GM23248 (cell line): ENCODE results near the gene MAP2K7.

Experiments used
- EZH2 ChIP-seq: fragments of 200-600 bp; sonication (generic); IDR thresholded peaks from 2 replicates; pipeline ENCODE4 v1.6.1; 2018; ENCODE audit warnings: antibody characterized with exemption, mild to moderate bottlenecking; ENCODE audit not compliant: insufficient read depth, poor library complexity, severe bottlenecking
- EZH2phosphoT487 ChIP-seq: fragments of 200-600 bp; sonication (generic); IDR thresholded peaks from 2 replicates; pipeline ENCODE4 v1.6.1; 2018; ENCODE audit warnings: antibody characterized with exemption, moderate library complexity, mild to moderate bottlenecking, low read depth; ENCODE audit not compliant: insufficient read depth

DNA sequence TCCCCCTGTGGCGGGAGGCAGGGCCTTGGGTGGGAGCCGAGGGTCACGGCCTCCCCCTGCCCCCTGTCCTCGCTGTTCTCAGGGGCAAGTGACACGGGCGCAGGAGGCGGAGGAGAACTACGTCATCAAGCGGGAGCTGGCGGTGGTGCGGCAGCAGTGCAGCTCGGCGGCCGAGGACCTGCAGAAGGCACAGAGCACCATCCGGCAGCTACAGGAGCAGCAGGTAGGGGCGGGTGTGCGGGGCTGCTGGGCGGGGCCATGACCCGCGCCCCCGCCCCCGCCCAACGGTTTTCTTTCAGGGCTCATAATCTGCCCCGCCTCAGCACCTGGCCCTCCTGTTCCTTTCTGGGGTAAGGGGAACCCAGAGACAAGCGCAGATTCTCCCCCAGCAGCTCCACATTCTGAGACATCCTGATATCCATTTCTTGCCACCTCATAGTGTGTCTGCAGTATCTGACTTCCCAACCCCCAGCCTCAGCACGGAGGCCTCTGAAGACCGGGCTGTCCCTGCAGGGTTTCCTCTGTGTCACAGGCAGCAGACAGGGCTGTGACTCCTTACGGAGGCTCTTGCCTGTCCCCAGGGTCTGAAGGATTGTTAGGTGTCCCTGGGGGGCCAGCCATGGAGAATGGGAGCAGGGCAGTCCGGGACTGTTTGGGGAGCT lies 45.4 kb upstream of the MAP2K7 start:
- no peak for TF ChIP-seq EZH2phosphoT487
- no peak for TF ChIP-seq EZH2
